Measurements from ENCODE around the gene PPP2R2C.

- TF ChIP-seq CTCF (IDR thresholded peaks at IDR 0.05) = no peak
- no peak for TF ChIP-seq POLR2AphosphoS5 (IDR thresholded peaks at IDR 0.05; ENCODE audit: low read depth, low read length)
Observed at GRCh38 chr4:6337331-6337935, 135.0 kb downstream of the PPP2R2C start.
